H1 (cell line): ENCODE measurements around the gene ITM2A. TPM values are rescaled to one million over a fixed set of nuclear protein-coding genes. Genes with fewer than 3 reads are reported as not detected.

Experiments used
- CTCF ChIA-PET: fragments of 300-600 bp; sonication (Branson Sonifier 250); formaldehyde crosslinking; loops from one replicate; lab custom pipeline; 2021; ENCODE audit not compliant: partially characterized antibody; lab: Charles Lee
- POLR2A ChIA-PET: fragments of 300-600 bp; sonication (Branson Sonifier 250); formaldehyde crosslinking; loops from one replicate; lab custom pipeline; 2021; ENCODE audit warnings: inconsistent platforms; ENCODE audit not compliant: partially characterized antibody; lab: Charles Lee
- DNase-seq, 2 experiments: peaks; one replicate each; pipeline versions ENCODE4 v3.0.0 to v3.0.0-alpha.2; 2010 to 2022; ENCODE audit warnings: low spot score in 2 of 2, low read depth in 1 of 2, mixed read lengths in 1 of 2
- FAIRE-seq: peaks from 2 replicates; lab custom pipeline; 2011; peaks lifted over from hg19 to GRCh38; lab: Jason Lieb, UNC
- H2AFZ ChIP-seq: 2 replicates; pipeline ENCODE4 v1.8.1; 2012; ENCODE audit warnings: low read length, inconsistent platforms
- H2AK5ac ChIP-seq: 2 replicates; pipeline ENCODE4 v1.6.1; 2013; ENCODE audit warnings: low read depth, low read length
- H2BK120ac ChIP-seq: replicated peaks from 2 replicates; pipeline ENCODE3; 2013; ENCODE audit warnings: low read depth, low read length, inconsistent platforms
- H2BK12ac ChIP-seq: 2 replicates; pipeline ENCODE4 v1.6.1; 2013; ENCODE audit warnings: low read depth, low read length
- H2BK15ac ChIP-seq: 2 replicates; pipeline ENCODE4 v1.6.1; 2013; ENCODE audit warnings: low read length
- H2BK20ac ChIP-seq: 2 replicates; pipeline ENCODE4 v1.6.1; 2013; ENCODE audit warnings: low read length
- H2BK5ac ChIP-seq: 2 replicates; pipeline ENCODE4 v1.6.1; 2013; ENCODE audit warnings: low read depth, low read length
- H3K14ac ChIP-seq: 2 replicates; pipeline ENCODE4 v1.6.1; 2013; ENCODE audit warnings: inconsistent platforms; ENCODE audit not compliant: insufficient read length
- H3K18ac ChIP-seq: 2 replicates; pipeline ENCODE4 v1.6.1; 2013; ENCODE audit warnings: low read length; ENCODE audit errors: extremely low read depth
- H3K23ac ChIP-seq: 2 replicates; pipeline ENCODE4 v1.6.1; 2013; ENCODE audit warnings: inconsistent platforms; ENCODE audit not compliant: insufficient read length
- H3K23me2 ChIP-seq: 2 replicates; pipeline ENCODE4 v1.6.1; 2013; ENCODE audit warnings: low read depth, low read length
- H3K27ac ChIP-seq: 2 replicates; pipeline ENCODE4 v1.6.1; 2011; ENCODE audit warnings: low read depth, low read length, inconsistent platforms
- H3K27me3 ChIP-seq, 4 experiments: replicated peaks in 1 of 4; 1 replicate in 1 of 4; 2 replicates in 3 of 4; pipeline versions ENCODE4 v1.6.1 to v1.8.1; 2011 to 2013; ENCODE audit warnings: low read length in 3 of 4, mild to moderate bottlenecking in 3 of 4, inconsistent platforms in 2 of 4, mixed read lengths in 2 of 4, moderate library complexity in 1 of 4; ENCODE audit not compliant: control insufficient read depth in 3 of 4, insufficient read depth in 3 of 4; ENCODE audit errors: extremely low read depth in 1 of 4
- H3K36me3 ChIP-seq, 4 experiments: 2 replicates each; pipeline versions ENCODE4 v1.6.1 to v1.8.1; 2011 to 2013; ENCODE audit warnings: mild to moderate bottlenecking in 4 of 4, low read length in 3 of 4, moderate library complexity in 2 of 4, control low read depth in 1 of 4, inconsistent platforms in 1 of 4; ENCODE audit not compliant: insufficient read depth in 4 of 4, control insufficient read depth in 2 of 4
- H3K4ac ChIP-seq: replicated peaks from 2 replicates; pipeline ENCODE3; 2013; ENCODE audit warnings: low read length, low read depth, mixed read lengths, inconsistent platforms; ENCODE audit not compliant: insufficient read length
- H3K4me1 ChIP-seq, 4 experiments: replicated peaks in 1 of 4; 1 replicate in 1 of 4; 2 replicates in 3 of 4; pipeline versions ENCODE4 v1.6.1 to v1.8.1; 2011 to 2013; ENCODE audit warnings: low read length in 3 of 4, inconsistent platforms in 2 of 4, mixed read lengths in 1 of 4; ENCODE audit not compliant: insufficient read depth in 4 of 4, control insufficient read depth in 3 of 4
- H3K4me2 ChIP-seq, 2 experiments: 2 replicates each; pipeline versions ENCODE4 v1.6.1 to v1.8.1; 2011 to 2013; ENCODE audit warnings: low read depth in 2 of 2, low read length in 2 of 2, control low read depth in 1 of 2, inconsistent platforms in 1 of 2, mild to moderate bottlenecking in 1 of 2; ENCODE audit not compliant: insufficient read depth in 1 of 2
- H3K4me3 ChIP-seq, 4 experiments: fragments of 200-600, 300-600 bp in 1 of 4; sonication (generic), shearing (Covaris generic), sonication (Bioruptor Twin) in 1 of 4; 2 replicates each; pipeline versions ENCODE4 v1.5.1 to v1.8.1; 2011 to 2016; ENCODE audit warnings: low read length in 4 of 4, low read depth in 3 of 4, control low read depth in 2 of 4, inconsistent platforms in 2 of 4, mild to moderate bottlenecking in 2 of 4, mixed read lengths in 1 of 4, moderate library complexity in 1 of 4; ENCODE audit not compliant: insufficient read depth in 2 of 4; ENCODE audit errors: extremely low read depth in 1 of 4
- H3K56ac ChIP-seq: replicated peaks from 2 replicates; pipeline ENCODE3; 2013; ENCODE audit warnings: low read depth, mild to moderate bottlenecking, mixed read lengths, low read length, inconsistent platforms; ENCODE audit not compliant: insufficient read length
- H3K79me1 ChIP-seq: 2 replicates; pipeline ENCODE4 v1.6.1; 2013; ENCODE audit warnings: low read depth, low read length, control low read depth
- H3K79me2 ChIP-seq, 2 experiments: 2 replicates each; pipeline versions ENCODE4 v1.6.1 to v1.8.1; 2012 to 2013; ENCODE audit warnings: low read length in 2 of 2, mild to moderate bottlenecking in 2 of 2, inconsistent platforms in 1 of 2; ENCODE audit not compliant: insufficient read depth in 2 of 2, control insufficient read depth in 1 of 2
- H3K9ac ChIP-seq, 4 experiments: replicated peaks in 1 of 4; 1 replicate in 1 of 4; 2 replicates in 3 of 4; pipeline versions ENCODE4 v1.6.1 to v1.8.1; 2011 to 2013; ENCODE audit warnings: low read depth in 3 of 4, low read length in 3 of 4, control low read depth in 2 of 4, mild to moderate bottlenecking in 2 of 4, moderate library complexity in 2 of 4, inconsistent platforms in 1 of 4; ENCODE audit errors: extremely low read depth in 1 of 4
- H3K9me3 ChIP-seq, 2 experiments: 2 replicates each; pipeline versions ENCODE4 v1.6.1 to v1.8.1; 2012 to 2013; ENCODE audit warnings: mild to moderate bottlenecking in 2 of 2, moderate library complexity in 2 of 2, control low read depth in 1 of 2, inconsistent platforms in 1 of 2, low read depth in 1 of 2, low read length in 1 of 2, mixed read lengths in 1 of 2; ENCODE audit not compliant: insufficient read depth in 2 of 2
- H4K20me1 ChIP-seq, 2 experiments: replicated peaks in 1 of 2; 2 replicates each; pipeline versions ENCODE3 to v1.8.1; 2011 to 2013; ENCODE audit warnings: inconsistent platforms in 2 of 2, low read length in 2 of 2, mild to moderate bottlenecking in 1 of 2; ENCODE audit not compliant: insufficient read depth in 2 of 2, control insufficient read depth in 1 of 2
- H4K5ac ChIP-seq: 2 replicates; pipeline ENCODE4 v1.6.1; 2013; ENCODE audit warnings: low read length, low read depth, mixed read lengths, inconsistent platforms; ENCODE audit not compliant: insufficient read length
- H4K8ac ChIP-seq: 2 replicates; pipeline ENCODE4 v1.8.0; 2013; ENCODE audit warnings: mild to moderate bottlenecking, moderate library complexity, low read length, inconsistent platforms; ENCODE audit not compliant: insufficient read depth; ENCODE audit errors: extremely low read depth
- H4K91ac ChIP-seq: replicated peaks from 2 replicates; pipeline ENCODE3; 2013; ENCODE audit warnings: low read length, mixed read lengths, inconsistent platforms; ENCODE audit not compliant: insufficient read length
- POLR2A ChIP-seq, 2 experiments: IDR thresholded peaks; 1 replicate in 1 of 2; 2 replicates in 1 of 2; pipeline ENCODE4 v1.6.1; 2011; ENCODE audit warnings: low read depth in 2 of 2, low read length in 2 of 2, mild to moderate bottlenecking in 2 of 2; ENCODE audit errors: control extremely low read depth in 1 of 2
- RXRA ChIP-seq: IDR thresholded peaks from 2 replicates; pipeline ENCODE4 v1.6.1; 2011; ENCODE audit warnings: low read depth, mild to moderate bottlenecking, low read length, moderate library complexity; ENCODE audit not compliant: insufficient read depth
- WGBS, 2 experiments: shearing (Covaris generic) in 1 of 2; methylation state at CpG; one replicate each; pipeline versions ENCODE4 v1.1.6 to v1.1.7; 2013 to 2015; ENCODE audit warnings: low lambda C conversion rate in 2 of 2, mixed read lengths in 2 of 2, inconsistent platforms in 1 of 2, low coverage in 1 of 2, missing lambda C conversion rate in 1 of 2; ENCODE audit not compliant: insufficient replicate concordance in 2 of 2, insufficient coverage in 1 of 2, insufficient read length in 1 of 2; ENCODE audit errors: extremely low coverage in 1 of 2, missing lambda C conversion rate in 1 of 2; 5-methylcytosine and 5-hydroxymethylcytosine counted together
- polyA plus RNA-seq, 7 experiments: library from polyadenylated mRNA; depleted of rRNA in 3 of 7; stranded (reverse) in 5 of 7; unstranded in 2 of 7; fragments of >200 nt in 5 of 7; fragments of 200-250 nt in 2 of 7; gene quantifications; 1 replicate in 5 of 7; 2 replicates in 1 of 7; 4 replicates in 1 of 7; pipeline versions ENCODE4 v1.2.1 to v1.2.3, GENCODE V29; 2011 to 2013; ENCODE audit warnings: missing spikeins in 2 of 7, mixed read lengths in 2 of 7
- total RNA-seq: library from RNA; stranded (reverse); fragmentation: NEBNext Ultra II Directional; extraction: Animal tissue kit (Norgen Biotek cat#: 25700); gene quantifications from 2 replicates; pipeline ENCODE4 v1.2.1, GENCODE V29; 2021

Gene ITM2A
- total and polyA plus RNA-seq, 2 of the 8 experiments (the other 6 are each of a cell fraction or from before 2014, with no cell fraction given), result 35.7 to 52.0 TPM

GRCh38 chrX:79366556-79366872 lies 620 bp downstream of the ITM2A start:
- CTCF ChIA-PET, result no interaction called here
- H3K27ac ChIP-seq, result no peak overlapping the region

More at GRCh38 chrX:79366556-79366872, 620 bp downstream of the ITM2A start:
- Histone ChIP-seq H3K9me3 (no peaks in the 10 kb centered on the region), H2BK12ac (no peak overlapping the region), H3K56ac (peak overlapping the region; percentile 30), H2BK120ac (no peak overlapping the region), H2AK5ac (no peak overlapping the region), H4K91ac (no peak overlapping the region), H2AFZ (0 out of 2 replicates have a peak overlapping the region, but pooled peaks have one; percentile 62), H3K27me3 (no peaks in the 10 kb centered on the region), H3K79me2 (no peaks in the 10 kb centered on the region; a peak in 1 of 4 replicates), H3K4me1 (no peaks in the 10 kb centered on the region; a peak in 2 of 7 replicates), H3K4me2 (peak overlapping the region; percentile 80 to 85), H3K79me1 (no peaks in the 10 kb centered on the region), H3K4me3 (peak overlapping the region; percentile 48 to 72 (median 50)), H2BK15ac (no peak overlapping the region), H3K18ac (no peak overlapping the region), H4K8ac (no peak overlapping the region), H3K36me3 (no peaks in the 10 kb centered on the region), H4K5ac (no peak overlapping the region), H2BK20ac (no peak overlapping the region), H3K4ac (no peak overlapping the region), H4K20me1 (no peaks in the 10 kb centered on the region), H3K14ac (no peak overlapping the region), H3K23me2 (no peaks in the 10 kb centered on the region; the same call in 1 of the 2 replicates), H3K23ac (no peak overlapping the region), H2BK5ac (no peak overlapping the region), H3K9ac (peak overlapping the region in 2 of 4 experiments; percentile 37 to 56; a peak in 4 of 7 replicates)
- TF ChIP-seq POLR2A (IDR thresholded peaks at IDR 0.05; ENCODE audit: control extremely low read depth in 1 of 2, low read depth in 2 of 2, low read length in 2 of 2), result 0 out of 3 replicates have a peak, but pooled peaks of 1 of the 2 experiments have one; percentile 15
- TF ChIP-seq RXRA, result no peak
- POLR2A ChIA-PET, result no interaction called here
- WGBS, 2 experiments, result 0% methylated on average over 1 of the region's 6 CpGs; no CpG with 5 or more reads in 1 of the 2 experiments
- DNase-seq (no peak), FAIRE-seq (no peak)
